ENCODE data around the gene TSPAN18. TPM values are rescaled to one million over a fixed set of nuclear protein-coding genes. Genes with fewer than 3 reads are reported as not detected.
A peak's percentile ranks its signal among the peaks of the same experiment; 100 is the strongest.

Gene TSPAN18
- total and polyA plus RNA-seq, 2 of the 8 experiments (the other 6 are each of a cell fraction or from before 2014, with no cell fraction given) = 5.2 to 10.2 TPM

GRCh38 chr11:44825058-44825785 lies 98.5 kb downstream of the TSPAN18 start:
- H3K4me2 ChIP-seq (ENCODE audit: insufficient read depth in 1 of 2, low read depth in 2 of 2, low read length in 2 of 2) = peak overlapping the region; percentile 58 to 69
- CTCF ChIA-PET (ENCODE audit: partially characterized antibody) = interaction anchor here (0.7 to 7.6 kb wide), 19 partner anchors 10 to 192 kb away, joined by 3 to 49 read pairs (median 4); no protein-coding TSS in a partner anchor

More at GRCh38 chr11:44825058-44825785, 98.5 kb downstream of the TSPAN18 start:
- H3K23ac ChIP-seq (ENCODE audit: insufficient read length) = no peak overlapping the region
- no peak overlapping the region for H4K5ac ChIP-seq (ENCODE audit: insufficient read length, low read depth, low read length)
- no peak overlapping the region for H2BK120ac ChIP-seq (replicated peaks; ENCODE audit: low read depth, low read length)
- H2BK20ac ChIP-seq (ENCODE audit: low read length) = peak overlapping the region; percentile 56; the same call in 1 of the 2 replicates
- peak overlapping the region; percentile 38 for H4K91ac ChIP-seq (replicated peaks; ENCODE audit: insufficient read length, low read length)
- no peak overlapping the region for H4K8ac ChIP-seq (ENCODE audit: extremely low read depth, insufficient read depth, low read length)
- TF ChIP-seq KDM1A (IDR thresholded peaks at IDR 0.05; ENCODE audit: borderline replicate concordance, low read length) (peak; percentile 74), EGR1 (IDR thresholded peaks at IDR 0.05; ENCODE audit: borderline replicate concordance, low read depth, low read length) (no peak), TCF12 (IDR thresholded peaks at IDR 0.05; ENCODE audit: low read depth, low read length) (no peak), KDM4A (IDR thresholded peaks at IDR 0.05; ENCODE audit: low read depth, low read length, severe bottlenecking) (no peak)
- H3K9me3 ChIP-seq (ENCODE audit: insufficient read depth in 2 of 2, low read depth in 1 of 2, low read length in 1 of 2) = no peaks in the 10 kb centered on the region
- H3K4ac ChIP-seq (replicated peaks; ENCODE audit: insufficient read length, low read depth, low read length) = no peak overlapping the region
- no peak overlapping the region for H3K27ac ChIP-seq (ENCODE audit: low read depth, low read length)
- peak overlapping the region in 1 of 4 experiments; percentile 31; a peak in 3 of 8 replicates for H3K4me3 ChIP-seq (ENCODE audit: extremely low read depth in 1 of 4, insufficient read depth in 2 of 4, low read depth in 3 of 4, low read length in 4 of 4)
- peak overlapping the region; percentile 79; the same call in 1 of the 2 replicates for H2BK5ac ChIP-seq (ENCODE audit: low read depth, low read length)
- H3K9ac ChIP-seq (replicated peaks in 1 of 4; ENCODE audit: extremely low read depth in 1 of 4, low read depth in 3 of 4, low read length in 3 of 4) = no peak overlapping the region
- peak overlapping the region; percentile 94 for H3K18ac ChIP-seq (ENCODE audit: extremely low read depth, low read length)
- H3K14ac ChIP-seq (ENCODE audit: insufficient read length) = no peak overlapping the region
- no peaks in the 10 kb centered on the region for H3K79me1 ChIP-seq (ENCODE audit: low read depth, low read length)
- H3K56ac ChIP-seq (replicated peaks; ENCODE audit: insufficient read length, low read depth, low read length) = no peak overlapping the region
- H2BK12ac ChIP-seq (ENCODE audit: low read depth, low read length) = peak overlapping the region; percentile 93
- H4K20me1 ChIP-seq (replicated peaks in 1 of 2; ENCODE audit: control insufficient read depth in 1 of 2, insufficient read depth in 2 of 2, low read length in 2 of 2) = peaks cover 0 to 1% of the 10 kb centered on the region in 2 experiments
- no peaks in the 10 kb centered on the region; the same call in none of the 2 replicates for H3K23me2 ChIP-seq (ENCODE audit: low read depth, low read length)
- H2AFZ ChIP-seq (ENCODE audit: low read length) = no peak overlapping the region
- FAIRE-seq = no peak
- peaks cover 11 to 32% (median 21%) of the 10 kb centered on the region in 4 experiments for H3K4me1 ChIP-seq (replicated peaks in 1 of 4; ENCODE audit: control insufficient read depth in 3 of 4, insufficient read depth in 4 of 4, low read length in 3 of 4)
- H3K79me2 ChIP-seq (ENCODE audit: control insufficient read depth in 1 of 2, insufficient read depth in 2 of 2, low read length in 2 of 2) = no peaks in the 10 kb centered on the region
- peak overlapping the region; percentile 97 for H2AK5ac ChIP-seq (ENCODE audit: low read depth, low read length)
- 0 out of 2 replicates have a peak overlapping the region, but pooled peaks have one; percentile 81 for H2BK15ac ChIP-seq (ENCODE audit: low read length)
- H3K27me3 ChIP-seq (replicated peaks in 1 of 4; ENCODE audit: control insufficient read depth in 3 of 4, extremely low read depth in 1 of 4, insufficient read depth in 3 of 4, low read length in 3 of 4) = peaks cover 0 to 26% (median 10%) of the 10 kb centered on the region in 4 experiments; a peak in 5 of 7 replicates
- 63% methylated on average over 14 of the region's 14 CpGs; no CpG with 5 or more reads in 1 of the 2 experiments for WGBS, 2 experiments (ENCODE audit: extremely low coverage in 1 of 2, insufficient coverage in 1 of 2, insufficient read length in 1 of 2, insufficient replicate concordance in 2 of 2, low coverage in 1 of 2, low lambda C conversion rate in 2 of 2, missing lambda C conversion rate in 1 of 2)
- H3K36me3 ChIP-seq (ENCODE audit: control insufficient read depth in 2 of 4, insufficient read depth in 4 of 4, low read length in 3 of 4) = no peaks in the 10 kb centered on the region
- no peak for DNase-seq (ENCODE audit: low read depth in 1 of 2, low spot score in 2 of 2)
- POLR2A ChIA-PET (ENCODE audit: partially characterized antibody) = interaction anchor here (0.9 to 2.3 kb wide), 7 partner anchors 8 to 61 kb away, joined by 3 to 8 read pairs (median 6); no protein-coding TSS in a partner anchor
